ENCODE results near the gene TRMO. TPM values are rescaled to one million over a fixed set of nuclear protein-coding genes. Genes with fewer than 3 reads are reported as not detected.

The TRMO gene
- 8.2 TPM for total RNA-seq
- long read RNA-seq, partial matches to known transcripts = 0 of 5 reads
- long read RNA-seq, other reads (novel, unspliced or antisense) = 1 of 5 reads

GRCh38 chr9:97921959-97922724 lies at the start of gene TRMO:
Gene TRMO (minus strand): TSS chr9:97922500. CDS start chr9:97922493, 7 bp downstream.
- peaks cover 38% of the 10 kb centered on the region for H3K4me1 ChIP-seq
- peak; percentile 97 for DNase-seq
- H3K9me3 ChIP-seq (replicated peaks) = no peaks in the 10 kb centered on the region
- H3K27ac ChIP-seq (replicated peaks) = peak within 1 kb of the TSS; percentile 99
- TF ChIP-seq CTCF (IDR thresholded peaks at IDR 0.05; ENCODE audit: borderline replicate concordance) = peak; percentile 75
- H3K4me3 ChIP-seq = peak within 1 kb of the TSS; percentile 75
- intact Hi-C loops (cut with micrococcal nuclease) = loop anchor here (2.0 to 5.0 kb wide), 2 partner anchors 110 to 341 kb away; no protein-coding TSS in a partner anchor
- no peaks in the 10 kb centered on the region for H3K36me3 ChIP-seq
- peaks cover 14% of the 10 kb centered on the region for H3K27me3 ChIP-seq (ENCODE audit: low read depth)

GRCh38 chr9:97970165-97970564 lies 47.9 kb upstream of the TRMO start:
- H3K9me3 ChIP-seq (replicated peaks) = no peaks in the 10 kb centered on the region
- H3K4me1 ChIP-seq = peaks cover 3% of the 10 kb centered on the region
- no peak for TF ChIP-seq CTCF (IDR thresholded peaks at IDR 0.05; ENCODE audit: borderline replicate concordance)
- peaks cover 16% of the 10 kb centered on the region for H3K27me3 ChIP-seq (ENCODE audit: low read depth)
- DNase-seq = no peak
- H3K36me3 ChIP-seq = no peaks in the 10 kb centered on the region
- H3K4me3 ChIP-seq = no peak overlapping the region
- intact Hi-C loops (cut with micrococcal nuclease) = no loop called here
- no peak overlapping the region for H3K27ac ChIP-seq (replicated peaks)

GRCh38 chr9:97969014-97969413 lies 46.7 kb upstream of the TRMO start:
- Histone ChIP-seq H3K4me1 (peaks cover 7% of the 10 kb centered on the region), H3K4me3 (no peak overlapping the region), H3K9me3 (replicated peaks) (no peaks in the 10 kb centered on the region), H3K27ac (replicated peaks) (no peak overlapping the region), H3K27me3 (ENCODE audit: low read depth) (peaks cover 16% of the 10 kb centered on the region), H3K36me3 (no peaks in the 10 kb centered on the region)
- DNase-seq = no peak
- TF ChIP-seq CTCF (IDR thresholded peaks at IDR 0.05; ENCODE audit: borderline replicate concordance) = no peak
- intact Hi-C loops (cut with micrococcal nuclease) = no loop called here

GRCh38 chr9:97966493-97966892 lies 44.2 kb upstream of the TRMO start:
- Histone ChIP-seq H3K36me3 (no peaks in the 10 kb centered on the region), H3K27me3 (ENCODE audit: low read depth) (peaks cover 16% of the 10 kb centered on the region), H3K4me1 (peaks cover 16% of the 10 kb centered on the region), H3K9me3 (replicated peaks) (no peaks in the 10 kb centered on the region), H3K4me3 (no peak overlapping the region), H3K27ac (replicated peaks) (no peak overlapping the region)
- intact Hi-C loops (cut with micrococcal nuclease) = no loop called here
- DNase-seq = no peak
- no peak for TF ChIP-seq CTCF (IDR thresholded peaks at IDR 0.05; ENCODE audit: borderline replicate concordance)

- no peak overlapping the region for H3K4me3 ChIP-seq
- intact Hi-C loops (cut with micrococcal nuclease) = no loop called here
- H3K27ac ChIP-seq (replicated peaks) = peak overlapping the region; percentile 54
- H3K27me3 ChIP-seq (ENCODE audit: low read depth) = peaks cover 6% of the 10 kb centered on the region
- no peak for TF ChIP-seq CTCF (IDR thresholded peaks at IDR 0.05; ENCODE audit: borderline replicate concordance)
- no peak for DNase-seq
- H3K9me3 ChIP-seq (replicated peaks) = no peaks in the 10 kb centered on the region
- H3K4me1 ChIP-seq = peaks cover 16% of the 10 kb centered on the region
- H3K36me3 ChIP-seq = no peaks in the 10 kb centered on the region
Measured at GRCh38 chr9:97964901-97965300, 42.6 kb upstream of the TRMO start.
